ENCODE results near the gene CNN2. TPM values are rescaled to one million over a fixed set of nuclear protein-coding genes. Genes with fewer than 3 reads are reported as not detected.

The CNN2 gene
- total and polyA plus RNA-seq, 4 donors: 53.2 to 185 (median 142) TPM

DNA sequence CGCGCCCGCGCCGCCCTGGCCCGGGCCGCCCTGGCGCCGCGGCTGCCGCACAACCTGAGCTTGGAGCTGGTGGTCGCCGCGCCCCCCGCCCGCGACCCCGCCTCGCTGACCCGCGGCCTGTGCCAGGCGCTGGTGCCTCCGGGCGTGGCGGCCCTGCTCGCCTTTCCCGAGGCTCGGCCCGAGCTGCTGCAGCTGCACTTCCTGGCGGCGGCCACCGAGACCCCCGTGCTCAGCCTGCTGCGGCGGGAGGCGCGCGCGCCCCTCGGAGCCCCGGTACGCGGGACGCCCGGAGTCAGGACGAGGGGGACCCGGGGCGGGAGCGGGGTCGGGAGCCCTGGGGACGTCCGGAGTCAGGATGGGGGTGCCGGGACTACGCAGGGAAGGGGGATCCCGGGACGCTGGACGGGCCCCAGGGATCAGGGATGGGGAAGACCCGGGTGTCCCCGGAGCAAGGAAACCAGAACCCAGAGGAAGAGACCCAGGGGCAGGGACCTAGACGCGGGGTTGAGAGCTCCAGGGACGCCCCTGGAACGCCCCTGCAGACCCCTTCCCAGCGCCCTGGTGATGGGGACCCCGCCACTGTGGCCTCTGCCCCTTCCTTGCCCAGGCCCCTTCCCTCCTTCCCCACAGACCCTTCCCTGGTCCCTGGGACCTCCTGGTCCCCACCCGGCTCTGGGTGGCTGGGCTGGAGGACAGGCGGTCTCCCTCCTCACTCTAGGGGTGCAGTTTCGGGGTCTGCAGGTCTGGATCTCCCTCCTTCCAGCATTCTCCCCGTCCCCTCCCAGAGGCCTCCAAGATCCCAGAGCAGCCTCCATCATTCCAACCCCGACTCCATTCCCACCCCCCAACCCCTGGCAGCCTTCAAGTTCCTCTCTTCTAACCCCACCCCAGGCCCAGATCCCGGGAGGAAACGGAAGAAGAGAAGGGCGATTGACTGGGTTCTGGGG lies 25.5 kb upstream of the CNN2 start:
- WGBS, 2 donors: 4 to 5% methylated on average over 52 to 73 of the region's 73 CpGs
- no peak overlapping the region for H3K27ac ChIP-seq (ENCODE audit: low read depth in 1 of 2, low read length in 2 of 2)
- DNase-seq (no peak), ATAC-seq (ENCODE audit: low FRiP score) (no peak)
- H3K36me3 ChIP-seq (ENCODE audit: control insufficient read depth in 1 of 2, insufficient read depth in 2 of 2, low read length in 1 of 2): no peaks in the 10 kb centered on the region
- H3K4me1 ChIP-seq (ENCODE audit: control insufficient read depth in 1 of 2, insufficient read depth in 2 of 2, low read length in 2 of 2): no peaks in the 10 kb centered on the region
- no peaks in the 10 kb centered on the region for H3K27me3 ChIP-seq (ENCODE audit: control insufficient read depth in 1 of 2, insufficient read depth in 2 of 2, low read length in 1 of 2)
- intact Hi-C loops (cut with DNase I): loop anchor here in 1 of 2 donors (1.0 kb wide), 1 partner anchor 79 kb away; no protein-coding TSS in a partner anchor
- no peak overlapping the region for H3K4me3 ChIP-seq (ENCODE audit: low read length in 2 of 2)
- H3K9me3 ChIP-seq (ENCODE audit: control insufficient read depth, low read length): no peaks in the 10 kb centered on the region

DNA sequence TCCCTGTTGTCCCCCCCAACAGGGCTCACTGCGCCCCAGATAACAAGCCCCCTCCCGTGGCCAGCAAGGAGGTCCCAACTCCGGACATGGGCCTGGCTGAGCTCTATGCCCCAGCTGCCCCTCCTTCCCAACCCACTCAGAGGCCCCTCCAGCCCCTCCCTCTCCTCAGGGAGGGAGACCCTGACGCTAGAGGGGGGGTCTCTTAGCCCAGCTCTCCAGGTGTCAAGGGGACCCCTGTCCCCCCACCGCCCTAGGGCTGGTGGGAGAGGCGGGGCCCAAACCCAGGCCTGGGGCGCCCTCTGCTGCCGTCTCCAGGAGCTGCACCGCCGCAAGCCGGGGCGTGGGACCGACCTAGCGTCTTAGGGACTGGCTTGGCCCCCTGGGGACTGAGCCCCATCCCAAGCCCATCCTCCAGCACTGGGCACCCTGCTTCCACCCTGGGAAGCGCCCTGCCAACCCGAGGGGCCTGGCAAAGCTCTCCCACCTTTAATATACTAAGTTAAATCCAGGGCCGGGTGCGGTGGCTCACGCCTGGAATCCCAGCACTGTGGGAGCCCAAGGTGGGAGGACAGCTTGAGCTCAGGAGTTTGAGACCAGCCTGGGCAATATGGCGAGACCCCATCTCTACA lies 24.8 kb upstream of the CNN2 start:
- intact Hi-C loops (cut with DNase I): loop anchor here in 1 of 2 donors (1.0 kb wide), 1 partner anchor 79 kb away; no protein-coding TSS in a partner anchor
- H3K4me1 ChIP-seq (ENCODE audit: control insufficient read depth in 1 of 2, insufficient read depth in 2 of 2, low read length in 2 of 2): no peaks in the 10 kb centered on the region
- no peak overlapping the region for H3K4me3 ChIP-seq (ENCODE audit: low read length in 2 of 2)
- H3K27ac ChIP-seq (ENCODE audit: low read depth in 1 of 2, low read length in 2 of 2): no peak overlapping the region
- WGBS, 2 donors: 8 to 9% methylated on average over 19 to 20 of the region's 20 CpGs
- no peaks in the 10 kb centered on the region for H3K36me3 ChIP-seq (ENCODE audit: control insufficient read depth in 1 of 2, insufficient read depth in 2 of 2, low read length in 1 of 2)
- ATAC-seq (ENCODE audit: low FRiP score): peak; percentile 83
- no peaks in the 10 kb centered on the region for H3K9me3 ChIP-seq (ENCODE audit: control insufficient read depth, low read length)
- no peaks in the 10 kb centered on the region for H3K27me3 ChIP-seq (ENCODE audit: control insufficient read depth in 1 of 2, insufficient read depth in 2 of 2, low read length in 1 of 2)
- peak in 1 of 2 donors; percentile 92 for DNase-seq

DNA sequence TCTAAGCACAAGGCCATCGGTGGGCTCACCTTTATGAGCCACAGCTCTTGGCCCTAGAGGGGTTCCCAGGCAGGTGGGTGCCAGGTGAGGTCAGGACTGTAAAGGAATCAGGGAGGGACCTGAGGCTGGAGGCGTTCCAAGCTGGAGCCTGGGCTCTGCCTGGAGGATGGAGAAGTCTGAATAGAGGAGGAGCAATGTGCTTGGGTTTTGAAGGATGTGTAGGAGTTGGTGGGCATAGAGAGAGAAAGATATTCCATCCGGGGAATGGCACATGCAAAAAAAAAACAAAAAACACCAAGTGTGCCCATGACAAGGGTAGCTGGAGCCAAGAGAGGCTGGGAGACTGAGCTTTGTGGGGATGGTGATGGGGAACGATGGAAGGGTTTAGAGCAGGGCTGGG lies 23.8 kb upstream of the CNN2 start:
- no peaks in the 10 kb centered on the region for H3K36me3 ChIP-seq (ENCODE audit: control insufficient read depth in 1 of 2, insufficient read depth in 2 of 2, low read length in 1 of 2)
- no peak overlapping the region for H3K4me3 ChIP-seq (ENCODE audit: low read length in 2 of 2)
- no peak overlapping the region for H3K27ac ChIP-seq (ENCODE audit: low read depth in 1 of 2, low read length in 2 of 2)
- no peaks in the 10 kb centered on the region for H3K27me3 ChIP-seq (ENCODE audit: control insufficient read depth in 1 of 2, insufficient read depth in 2 of 2, low read length in 1 of 2)
- DNase-seq: no peak
- intact Hi-C loops (cut with DNase I): no loop called here
- H3K9me3 ChIP-seq (ENCODE audit: control insufficient read depth, low read length): no peaks in the 10 kb centered on the region
- 69 to 75% methylated on average over 4 of the region's 4 CpGs for WGBS, 2 donors
- no peaks in the 10 kb centered on the region for H3K4me1 ChIP-seq (ENCODE audit: control insufficient read depth in 1 of 2, insufficient read depth in 2 of 2, low read length in 2 of 2)
- ATAC-seq (ENCODE audit: low FRiP score): no peak

DNA sequence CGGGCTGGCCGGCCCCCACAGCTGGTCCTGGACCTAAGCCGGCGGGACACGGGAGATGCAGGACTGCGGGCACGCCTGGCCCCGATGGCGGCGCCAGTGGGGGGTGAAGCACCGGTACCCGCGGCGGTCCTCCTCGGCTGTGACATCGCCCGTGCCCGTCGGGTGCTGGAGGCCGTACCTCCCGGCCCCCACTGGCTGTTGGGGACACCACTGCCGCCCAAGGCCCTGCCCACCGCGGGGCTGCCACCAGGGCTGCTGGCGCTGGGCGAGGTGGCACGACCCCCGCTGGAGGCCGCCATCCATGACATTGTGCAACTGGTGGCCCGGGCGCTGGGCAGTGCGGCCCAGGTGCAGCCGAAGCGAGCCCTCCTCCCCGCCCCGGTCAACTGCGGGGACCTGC lies 23.1 kb upstream of the CNN2 start:
- no peaks in the 10 kb centered on the region for H3K27me3 ChIP-seq (ENCODE audit: control insufficient read depth in 1 of 2, insufficient read depth in 2 of 2, low read length in 1 of 2)
- H3K4me3 ChIP-seq (ENCODE audit: low read length in 2 of 2): no peak overlapping the region
- no peaks in the 10 kb centered on the region for H3K9me3 ChIP-seq (ENCODE audit: control insufficient read depth, low read length)
- 85 to 87% methylated on average over 32 to 37 of the region's 37 CpGs for WGBS, 2 donors
- intact Hi-C loops (cut with DNase I): no loop called here
- no peaks in the 10 kb centered on the region for H3K36me3 ChIP-seq (ENCODE audit: control insufficient read depth in 1 of 2, insufficient read depth in 2 of 2, low read length in 1 of 2)
- H3K27ac ChIP-seq (ENCODE audit: low read depth in 1 of 2, low read length in 2 of 2): no peak overlapping the region
- DNase-seq (no peak), ATAC-seq (ENCODE audit: low FRiP score) (no peak)
- H3K4me1 ChIP-seq (ENCODE audit: control insufficient read depth in 1 of 2, insufficient read depth in 2 of 2, low read length in 2 of 2): no peaks in the 10 kb centered on the region

DNA sequence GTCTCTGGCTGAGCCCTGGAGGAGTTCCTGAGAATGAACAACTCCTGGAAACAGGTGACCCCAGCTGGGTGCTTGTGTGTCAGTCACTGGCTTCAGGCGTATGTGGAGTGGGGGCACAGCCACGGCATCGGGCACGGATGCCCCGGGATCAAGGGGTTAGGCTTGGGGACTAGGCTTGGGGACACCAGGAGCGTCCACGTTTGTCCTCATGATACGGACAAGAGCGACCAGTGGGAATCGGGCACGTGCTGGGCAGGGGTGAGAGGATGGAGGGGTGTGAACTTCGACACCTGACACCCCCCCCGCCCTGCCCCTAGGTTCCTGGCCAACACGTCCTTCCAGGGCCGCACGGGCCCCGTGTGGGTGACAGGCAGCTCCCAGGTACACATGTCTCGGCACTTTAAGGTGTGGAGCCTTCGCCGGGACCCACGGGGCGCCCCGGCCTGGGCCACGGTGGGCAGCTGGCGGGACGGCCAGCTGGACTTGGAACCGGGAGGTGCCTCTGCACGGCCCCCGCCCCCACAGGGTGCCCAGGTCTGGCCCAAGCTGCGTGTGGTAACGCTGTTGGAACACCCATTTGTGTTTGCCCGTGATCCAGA lies 22.1 kb upstream of the CNN2 start:
- intact Hi-C loops (cut with DNase I): no loop called here
- no peaks in the 10 kb centered on the region for H3K4me1 ChIP-seq (ENCODE audit: control insufficient read depth in 1 of 2, insufficient read depth in 2 of 2, low read length in 2 of 2)
- ATAC-seq (ENCODE audit: low FRiP score) (no peak), DNase-seq (no peak)
- H3K27me3 ChIP-seq (ENCODE audit: control insufficient read depth in 1 of 2, insufficient read depth in 2 of 2, low read length in 1 of 2): no peaks in the 10 kb centered on the region
- H3K4me3 ChIP-seq (ENCODE audit: low read length in 2 of 2): no peak overlapping the region
- H3K9me3 ChIP-seq (ENCODE audit: control insufficient read depth, low read length): no peaks in the 10 kb centered on the region
- no peak overlapping the region for H3K27ac ChIP-seq (ENCODE audit: low read depth in 1 of 2, low read length in 2 of 2)
- 71 to 73% methylated on average over 32 of the region's 32 CpGs for WGBS, 2 donors
- H3K36me3 ChIP-seq (ENCODE audit: control insufficient read depth in 1 of 2, insufficient read depth in 2 of 2, low read length in 1 of 2): no peaks in the 10 kb centered on the region

DNA sequence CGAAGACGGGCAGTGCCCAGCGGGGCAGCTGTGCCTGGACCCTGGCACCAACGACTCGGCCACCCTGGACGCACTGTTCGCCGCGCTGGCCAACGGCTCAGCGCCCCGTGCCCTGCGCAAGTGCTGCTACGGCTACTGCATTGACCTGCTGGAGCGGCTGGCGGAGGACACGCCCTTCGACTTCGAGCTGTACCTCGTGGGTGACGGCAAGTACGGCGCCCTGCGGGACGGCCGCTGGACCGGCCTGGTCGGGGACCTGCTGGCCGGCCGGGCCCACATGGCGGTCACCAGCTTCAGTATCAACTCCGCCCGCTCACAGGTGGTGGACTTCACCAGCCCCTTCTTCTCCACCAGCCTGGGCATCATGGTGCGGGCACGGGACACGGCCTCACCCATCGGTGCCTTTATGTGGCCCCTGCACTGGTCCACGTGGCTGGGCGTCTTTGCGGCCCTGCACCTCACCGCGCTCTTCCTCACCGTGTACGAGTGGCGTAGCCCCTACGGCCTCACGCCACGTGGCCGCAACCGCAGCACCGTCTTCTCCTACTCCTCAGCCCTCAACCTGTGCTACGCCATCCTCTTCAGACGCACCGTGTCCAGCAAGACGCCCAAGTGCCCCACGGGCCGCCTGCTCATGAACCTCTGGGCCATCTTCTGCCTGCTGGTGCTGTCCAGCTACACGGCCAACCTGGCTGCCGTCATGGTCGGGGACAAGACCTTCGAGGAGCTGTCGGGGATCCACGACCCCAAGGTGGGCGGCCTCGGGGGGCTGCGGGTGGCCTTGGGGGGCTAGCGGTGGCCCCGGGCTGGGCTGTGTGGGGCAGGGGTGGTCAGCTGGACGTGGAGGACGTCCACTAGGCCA lies 21.4 kb upstream of the CNN2 start:
- H3K4me3 ChIP-seq (ENCODE audit: low read length in 2 of 2): no peak overlapping the region
- DNase-seq (no peak), ATAC-seq (ENCODE audit: low FRiP score) (no peak)
- H3K36me3 ChIP-seq (ENCODE audit: control insufficient read depth in 1 of 2, insufficient read depth in 2 of 2, low read length in 1 of 2): no peaks in the 10 kb centered on the region
- no peaks in the 10 kb centered on the region for H3K27me3 ChIP-seq (ENCODE audit: control insufficient read depth in 1 of 2, insufficient read depth in 2 of 2, low read length in 1 of 2)
- intact Hi-C loops (cut with DNase I): no loop called here
- no peaks in the 10 kb centered on the region for H3K4me1 ChIP-seq (ENCODE audit: control insufficient read depth in 1 of 2, insufficient read depth in 2 of 2, low read length in 2 of 2)
- H3K27ac ChIP-seq (ENCODE audit: low read depth in 1 of 2, low read length in 2 of 2): no peak overlapping the region
- H3K9me3 ChIP-seq (ENCODE audit: control insufficient read depth, low read length): no peaks in the 10 kb centered on the region
- 89 to 90% methylated on average over 70 of the region's 70 CpGs for WGBS, 2 donors

DNA sequence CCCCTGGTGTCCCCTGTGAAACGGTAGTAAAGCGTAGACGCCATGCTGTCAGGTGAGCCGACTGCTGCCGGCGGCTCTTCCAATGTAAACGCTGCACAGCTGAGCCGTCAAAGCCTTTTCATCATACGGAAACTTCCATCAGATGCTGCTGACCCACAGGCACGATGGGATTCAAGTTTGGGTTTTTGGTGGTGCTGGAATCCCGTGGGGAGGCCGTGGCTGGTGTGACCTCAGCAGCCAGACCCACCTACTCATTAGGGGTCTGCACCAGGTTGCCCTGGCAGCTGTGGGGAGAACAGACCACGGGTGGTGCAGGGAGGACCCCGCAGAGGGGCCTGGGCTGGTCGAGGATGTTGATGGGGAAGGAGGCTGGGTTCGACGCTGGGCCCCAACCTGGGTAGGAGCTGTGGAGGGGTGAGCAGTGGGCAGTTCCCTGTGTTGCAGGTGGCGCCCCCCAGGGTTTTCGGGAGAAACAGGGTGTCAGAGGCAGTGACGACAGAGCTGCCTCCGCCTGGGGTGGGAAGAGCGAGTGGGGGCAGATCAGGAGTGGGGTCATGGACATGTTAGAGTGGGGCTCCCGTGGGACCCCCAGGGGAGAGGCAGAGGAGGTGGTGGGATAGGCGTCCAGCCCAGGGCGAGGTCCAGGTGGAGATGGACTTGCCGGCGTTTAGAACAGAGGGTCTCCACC lies 19.6 kb upstream of the CNN2 start:
- no peaks in the 10 kb centered on the region for H3K27me3 ChIP-seq (ENCODE audit: control insufficient read depth in 1 of 2, insufficient read depth in 2 of 2, low read length in 1 of 2)
- DNase-seq (no peak), ATAC-seq (ENCODE audit: low FRiP score) (no peak)
- 69 to 75% methylated on average over 27 of the region's 27 CpGs for WGBS, 2 donors
- no peak overlapping the region for H3K27ac ChIP-seq (ENCODE audit: low read depth in 1 of 2, low read length in 2 of 2)
- no peaks in the 10 kb centered on the region for H3K9me3 ChIP-seq (ENCODE audit: control insufficient read depth, low read length)
- H3K4me1 ChIP-seq (ENCODE audit: control insufficient read depth in 1 of 2, insufficient read depth in 2 of 2, low read length in 2 of 2): no peaks in the 10 kb centered on the region
- intact Hi-C loops (cut with DNase I): no loop called here
- no peak overlapping the region for H3K4me3 ChIP-seq (ENCODE audit: low read length in 2 of 2)
- H3K36me3 ChIP-seq (ENCODE audit: control insufficient read depth in 1 of 2, insufficient read depth in 2 of 2, low read length in 1 of 2): no peaks in the 10 kb centered on the region
